Nephron (organoid): ENCODE data around the gene MRPS25.
"Not testable (repeated sequence)": the region's sequence is repeated elsewhere in the genome, so short reads cannot be mapped to it uniquely, and the experiment has no call there.

Source experiments
- H3K27ac Mint-ChIP-seq, 3 experiments: 2 replicates each; pipeline ENCODE4 v1.8.0; 2020; ENCODE audit warnings: mixed read lengths in 3 of 3, mild to moderate bottlenecking in 2 of 3, moderate library complexity in 1 of 3
- H3K27me3 Mint-ChIP-seq: 2 replicates; pipeline ENCODE4 v1.8.0; 2021; ENCODE audit warnings: low read depth, mild to moderate bottlenecking, moderate library complexity, mixed read lengths
- H3K36me3 Mint-ChIP-seq: 2 replicates; pipeline ENCODE4 v1.8.0; 2020; ENCODE audit warnings: low read depth, mixed read lengths
- H3K4me1 Mint-ChIP-seq: 2 replicates; pipeline ENCODE4 v1.8.0; 2020; ENCODE audit warnings: mixed read lengths
- H3K4me3 Mint-ChIP-seq, 3 experiments: 2 replicates each; pipeline ENCODE4 v1.8.0; 2020; ENCODE audit warnings: mild to moderate bottlenecking in 3 of 3, mixed read lengths in 3 of 3, moderate library complexity in 2 of 3
- H3K9me3 Mint-ChIP-seq: 2 replicates; pipeline ENCODE4 v1.8.0; 2020; ENCODE audit warnings: mixed read lengths
- TF ChIP-seq, protein P1 (sequence below), 3 experiments: fragments of 200-600 bp; sonication (generic); IDR thresholded peaks; one replicate each; pipeline ENCODE4 v1.5.0; 2021; ENCODE audit warnings: antibody characterized with exemption in 3 of 3; ENCODE audit not compliant: unreplicated experiment in 3 of 3

The MRPS25 gene

DNA sequence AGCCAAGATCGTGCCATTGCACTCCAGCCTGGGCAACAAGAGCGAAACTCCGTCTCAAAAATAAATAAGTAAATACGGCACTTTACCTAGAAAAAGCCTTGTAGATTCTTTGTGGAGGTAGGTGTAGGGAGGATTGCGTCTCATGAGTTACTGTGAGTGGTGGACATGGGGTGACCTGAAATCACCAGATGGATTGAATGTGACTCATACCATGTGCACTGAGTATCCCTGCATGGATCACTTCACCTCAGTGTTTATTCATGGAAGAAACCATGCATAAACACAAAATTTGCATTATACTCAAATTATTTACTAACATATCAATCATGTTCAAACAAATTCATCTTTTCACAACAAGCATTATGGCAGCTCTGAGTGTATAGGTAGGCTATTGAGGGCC is 55.9 kb downstream of the MRPS25 start:
- TF ChIP-seq, protein P1, sequence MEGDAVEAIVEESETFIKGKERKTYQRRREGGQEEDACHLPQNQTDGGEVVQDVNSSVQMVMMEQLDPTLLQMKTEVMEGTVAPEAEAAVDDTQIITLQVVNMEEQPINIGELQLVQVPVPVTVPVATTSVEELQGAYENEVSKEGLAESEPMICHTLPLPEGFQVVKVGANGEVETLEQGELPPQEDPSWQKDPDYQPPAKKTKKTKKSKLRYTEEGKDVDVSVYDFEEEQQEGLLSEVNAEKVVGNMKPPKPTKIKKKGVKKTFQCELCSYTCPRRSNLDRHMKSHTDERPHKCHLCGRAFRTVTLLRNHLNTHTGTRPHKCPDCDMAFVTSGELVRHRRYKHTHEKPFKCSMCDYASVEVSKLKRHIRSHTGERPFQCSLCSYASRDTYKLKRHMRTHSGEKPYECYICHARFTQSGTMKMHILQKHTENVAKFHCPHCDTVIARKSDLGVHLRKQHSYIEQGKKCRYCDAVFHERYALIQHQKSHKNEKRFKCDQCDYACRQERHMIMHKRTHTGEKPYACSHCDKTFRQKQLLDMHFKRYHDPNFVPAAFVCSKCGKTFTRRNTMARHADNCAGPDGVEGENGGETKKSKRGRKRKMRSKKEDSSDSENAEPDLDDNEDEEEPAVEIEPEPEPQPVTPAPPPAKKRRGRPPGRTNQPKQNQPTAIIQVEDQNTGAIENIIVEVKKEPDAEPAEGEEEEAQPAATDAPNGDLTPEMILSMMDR (IDR thresholded peaks at IDR 0.05; ENCODE audit: unreplicated experiment in 3 of 3) = no peak

DNA sequence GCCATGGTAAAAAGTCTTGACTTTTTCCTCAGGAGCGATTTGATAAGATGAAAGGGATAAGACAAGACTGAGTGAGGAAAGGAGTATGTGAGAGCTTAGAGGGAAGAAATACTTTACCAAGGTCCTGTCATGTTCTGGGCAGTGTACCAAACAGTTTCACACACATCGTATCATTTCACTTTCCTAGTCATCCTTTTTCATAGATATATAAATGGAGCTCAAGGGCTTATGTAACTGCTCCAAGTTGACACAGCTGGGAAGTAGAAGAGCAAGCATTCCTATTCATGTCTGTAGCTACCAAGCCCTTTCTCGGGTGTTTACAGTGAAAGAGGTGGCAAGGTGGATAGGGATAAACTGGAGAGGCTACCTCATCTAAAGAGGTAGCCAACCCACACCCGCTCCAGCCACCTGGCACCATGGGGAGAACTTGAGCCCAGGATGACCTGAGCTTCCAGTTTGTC is 57.4 kb downstream of the MRPS25 start:
- Mint-ChIP-seq H3K4me1 (peaks cover 16% of the 10 kb centered on the region), H3K27me3 (no peaks in the 10 kb centered on the region), H3K36me3 (peaks cover 68% of the 10 kb centered on the region), H3K4me3 (no peak overlapping the region), H3K9me3 (peaks cover 2% of the 10 kb centered on the region), H3K27ac (no peak overlapping the region)
- TF ChIP-seq, protein P1 (IDR thresholded peaks at IDR 0.05; ENCODE audit: unreplicated experiment in 3 of 3) = no peak

More for the DNA sequence above, 55.9 kb downstream of the MRPS25 start:
- Mint-ChIP-seq H3K4me1 (peaks cover 18% of the 10 kb centered on the region), H3K36me3 (peaks cover 71% of the 10 kb centered on the region), H3K4me3 (no peak overlapping the region), H3K9me3 (no peaks in the 10 kb centered on the region), H3K27me3 (no peaks in the 10 kb centered on the region), H3K27ac (no peak overlapping the region)

DNA sequence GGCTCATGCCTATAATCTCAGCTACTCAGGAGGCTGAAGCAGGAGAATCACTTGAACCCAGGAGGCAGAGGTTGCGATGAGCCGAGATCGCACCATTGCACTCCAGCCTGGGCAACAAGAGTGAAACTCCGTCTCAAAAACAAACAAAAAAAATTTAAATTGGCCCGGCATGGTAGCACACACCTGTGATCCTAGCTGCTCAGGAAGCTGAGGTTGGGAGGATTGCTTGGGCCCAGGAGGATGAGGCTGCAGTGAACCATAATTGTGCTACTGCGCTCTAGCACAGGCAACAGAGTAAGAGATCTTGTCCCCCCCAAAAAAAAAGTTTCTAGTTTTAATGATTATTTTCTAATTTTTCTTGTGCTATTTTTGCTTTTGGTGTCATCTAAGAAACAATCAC is 65.9 kb downstream of the MRPS25 start:
- not testable (repeated sequence) for H3K4me1 Mint-ChIP-seq, H3K27ac Mint-ChIP-seq, H3K27me3 Mint-ChIP-seq, H3K4me3 Mint-ChIP-seq
- H3K36me3 Mint-ChIP-seq = peaks cover 56% of the 10 kb centered on the region
- peaks cover 26% of the 10 kb centered on the region for H3K9me3 Mint-ChIP-seq
